Spleen (tissue), 7 donors: ENCODE measurements around the gene SPATA19.

Source experiments
- CTCF ChIP-seq, 11 experiments: fragments of 200-600 bp in 7 of 11; fragments of 450-650 bp in 4 of 11; sonication (generic) in 4 of 11; IDR thresholded peaks in 8 of 11; conservative IDR thresholded peaks in 3 of 11; 1 replicate in 7 of 11; 2 replicates in 4 of 11; pipeline versions ENCODE4 v1.4.0 to v1.8.0; 2016 to 2021; ENCODE audit warnings: antibody characterized with exemption in 11 of 11, inconsistent platforms in 4 of 11, mild to moderate bottlenecking in 1 of 11
- POLR2A ChIP-seq, 3 donors: fragments of 450-650 bp; IDR thresholded peaks; one replicate each; pipeline ENCODE4 v1.5.1; 2017; ENCODE audit warnings: antibody characterized with exemption in 3 of 3, mild to moderate bottlenecking in 1 of 3
- POLR2AphosphoS5 ChIP-seq, 3 donors: sonication (generic); formaldehyde crosslinking; IDR thresholded peaks; one replicate each; pipeline ENCODE4 v1.5.1; 2017; ENCODE audit warnings: antibody characterized with exemption in 3 of 3
- donor health status: DM: no; HTN: no; CAD: no; lungs with moderate emphysema.
- donor health status: DM: no; HTN: no; CAD: no.
- donor health status: DM: no; HTN: no; CAD: no.

GRCh38 chr11:133825156-133825555, 20.2 kb downstream of the SPATA19 start:
- no peak for TF ChIP-seq CTCF (IDR thresholded peaks at IDR 0.05 in 8 of 11, conservative IDR thresholded peaks at IDR 0.05 in 3 of 11)
- no peak for TF ChIP-seq POLR2A (IDR thresholded peaks at IDR 0.05)
- peak in 2 of 3 donors; percentile 33 to 58 for TF ChIP-seq POLR2AphosphoS5 (IDR thresholded peaks at IDR 0.05)
